Subcutaneous adipose tissue (tissue), 4 donors: ENCODE results near the gene SALL1. TPM values are rescaled to one million over a fixed set of nuclear protein-coding genes. Genes with fewer than 3 reads are reported as not detected.

ENCODE experiments used
- CTCF ChIP-seq: fragments of 450-650 bp; IDR thresholded peaks from one replicate; pipeline ENCODE4 v1.5.1; 2016; ENCODE audit warnings: low read depth, mild to moderate bottlenecking, control low read depth, antibody characterized with exemption, moderate library complexity
- total RNA-seq, 4 donors: library from RNA; depleted of rRNA; stranded (reverse); fragments of >200 nt; gene quantifications; one replicate each; pipeline ENCODE4 v1.1.0, GENCODE V29; 2016

The SALL1 gene
- total RNA-seq, 4 donors from 2014 or later: 0.65 to 1.3 (median 0.67) TPM

GRCh38 chr16:51151961-51152663, 1.0 kb upstream of the SALL1 start:
- TF ChIP-seq CTCF: no peak

- no peak for TF ChIP-seq CTCF
These were observed 428 bp upstream of the SALL1 start for GRCh38 chr16:51151435-51151960.

- no peak for TF ChIP-seq CTCF
These were observed 744 bp downstream of the SALL1 start for GRCh38 chr16:51150165-51150887.

- no peak for TF ChIP-seq CTCF
These were observed 1.3 kb downstream of the SALL1 start for GRCh38 chr16:51149721-51150164.

GRCh38 chr16:51149251-51149661, 1.8 kb downstream of the SALL1 start:
- TF ChIP-seq CTCF: no peak

GRCh38 chr16:51148678-51149228, 2.3 kb downstream of the SALL1 start:
- no peak for TF ChIP-seq CTCF
